GM13977 (cell line): ENCODE data around the gene SLC11A2.

Experiments used
- DNase-seq: peaks from one replicate; pipeline ENCODE4 v3.0.0; 2012; ENCODE audit warnings: low spot score
- in situ Hi-C: fragments of 300-500 bp; cut with MboI; formaldehyde crosslinking; loops from one replicate; pipeline ENCODE4 v1.12.0; 2022; ENCODE audit warnings: low sequenced_read_pairs, low pct_unique_long_range_greater_than_20kb, mixed read lengths, inconsistent platforms; ENCODE audit not compliant: unreplicated experiment
- TF ChIP-seq, protein P1 (sequence below): IDR thresholded peaks from 2 replicates; pipeline ENCODE4 v1.5.1; 2012; ENCODE audit warnings: mild to moderate bottlenecking, control low read depth; ENCODE audit not compliant: insufficient read depth; ENCODE audit errors: extremely low read depth, missing control alignments

Gene SLC11A2

DNA sequence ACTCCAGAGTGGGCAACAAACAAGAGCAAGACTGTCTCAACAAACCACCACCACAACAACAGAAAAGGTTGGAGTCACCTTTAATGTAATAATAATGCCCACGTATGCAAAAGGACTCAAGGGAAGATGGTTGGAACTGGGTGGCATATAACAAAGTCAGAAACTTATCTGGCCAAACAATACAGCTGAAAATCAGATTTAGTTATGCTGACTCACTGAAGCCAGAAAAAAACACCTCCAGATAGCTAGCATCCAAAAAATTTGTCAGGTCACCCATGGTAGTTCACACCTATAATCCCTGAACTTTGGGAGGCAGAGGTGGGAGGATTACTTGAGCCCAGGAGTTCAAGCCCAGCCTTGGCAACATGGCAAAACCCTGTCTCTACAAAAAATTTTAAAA is 24.4 kb downstream of the SLC11A2 start:
- DNase-seq: no peak
- in situ Hi-C loops: no loop called here
- TF ChIP-seq, protein P1, sequence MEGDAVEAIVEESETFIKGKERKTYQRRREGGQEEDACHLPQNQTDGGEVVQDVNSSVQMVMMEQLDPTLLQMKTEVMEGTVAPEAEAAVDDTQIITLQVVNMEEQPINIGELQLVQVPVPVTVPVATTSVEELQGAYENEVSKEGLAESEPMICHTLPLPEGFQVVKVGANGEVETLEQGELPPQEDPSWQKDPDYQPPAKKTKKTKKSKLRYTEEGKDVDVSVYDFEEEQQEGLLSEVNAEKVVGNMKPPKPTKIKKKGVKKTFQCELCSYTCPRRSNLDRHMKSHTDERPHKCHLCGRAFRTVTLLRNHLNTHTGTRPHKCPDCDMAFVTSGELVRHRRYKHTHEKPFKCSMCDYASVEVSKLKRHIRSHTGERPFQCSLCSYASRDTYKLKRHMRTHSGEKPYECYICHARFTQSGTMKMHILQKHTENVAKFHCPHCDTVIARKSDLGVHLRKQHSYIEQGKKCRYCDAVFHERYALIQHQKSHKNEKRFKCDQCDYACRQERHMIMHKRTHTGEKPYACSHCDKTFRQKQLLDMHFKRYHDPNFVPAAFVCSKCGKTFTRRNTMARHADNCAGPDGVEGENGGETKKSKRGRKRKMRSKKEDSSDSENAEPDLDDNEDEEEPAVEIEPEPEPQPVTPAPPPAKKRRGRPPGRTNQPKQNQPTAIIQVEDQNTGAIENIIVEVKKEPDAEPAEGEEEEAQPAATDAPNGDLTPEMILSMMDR: no peak

GRCh38 chr12:51000245-51000644 is 25.9 kb downstream of the SLC11A2 start:
- TF ChIP-seq, protein P1: no peak
- in situ Hi-C loops: no loop called here
- DNase-seq: no peak

- no peak for DNase-seq
- TF ChIP-seq, protein P1: no peak
- in situ Hi-C loops: no loop called here
Measured at GRCh38 chr12:50999093-50999492, 27.1 kb downstream of the SLC11A2 start.

DNA sequence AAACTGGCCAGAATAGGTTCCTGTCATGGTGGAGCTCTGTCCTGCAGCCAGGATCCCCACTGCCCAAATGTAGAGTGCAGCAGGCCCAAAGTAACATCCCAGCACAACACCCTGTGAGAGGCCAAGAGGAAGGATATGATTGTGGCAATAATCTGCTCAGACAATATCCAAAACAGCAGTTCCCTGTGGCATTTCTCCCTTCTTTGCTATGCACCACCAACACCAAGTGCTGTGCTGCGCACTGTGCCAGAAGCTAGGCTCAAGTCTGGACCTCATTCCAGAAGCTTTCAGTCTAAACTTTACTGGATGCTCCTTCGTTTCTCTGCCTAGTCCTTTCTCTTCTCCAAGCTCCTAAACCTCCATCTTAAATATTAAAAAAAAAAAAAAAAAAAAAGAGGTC is 33.4 kb downstream of the SLC11A2 start:
- DNase-seq: no peak
- in situ Hi-C loops: no loop called here
- TF ChIP-seq, protein P1: no peak

DNA sequence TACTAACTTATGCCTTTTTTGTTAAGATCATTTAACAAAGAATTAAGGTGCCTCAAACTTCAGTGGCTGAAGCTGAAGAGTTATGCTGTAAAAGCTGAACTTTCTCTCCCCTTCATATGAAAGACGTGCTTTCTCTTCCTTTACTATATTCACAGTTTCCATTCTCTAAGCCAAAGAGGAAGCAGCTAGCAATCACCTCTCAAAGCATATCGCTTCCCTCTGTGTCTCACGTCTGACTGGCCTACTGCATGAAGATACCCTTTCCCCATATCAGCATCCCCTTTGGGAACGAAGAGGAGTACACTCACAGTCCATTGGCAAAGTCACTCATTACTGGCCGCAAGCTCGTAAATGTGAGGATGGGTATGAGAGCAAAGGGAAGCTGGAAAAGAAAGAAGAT is 34.9 kb downstream of the SLC11A2 start:
- DNase-seq: no peak
- TF ChIP-seq, protein P1: no peak
- in situ Hi-C loops: no loop called here

DNA sequence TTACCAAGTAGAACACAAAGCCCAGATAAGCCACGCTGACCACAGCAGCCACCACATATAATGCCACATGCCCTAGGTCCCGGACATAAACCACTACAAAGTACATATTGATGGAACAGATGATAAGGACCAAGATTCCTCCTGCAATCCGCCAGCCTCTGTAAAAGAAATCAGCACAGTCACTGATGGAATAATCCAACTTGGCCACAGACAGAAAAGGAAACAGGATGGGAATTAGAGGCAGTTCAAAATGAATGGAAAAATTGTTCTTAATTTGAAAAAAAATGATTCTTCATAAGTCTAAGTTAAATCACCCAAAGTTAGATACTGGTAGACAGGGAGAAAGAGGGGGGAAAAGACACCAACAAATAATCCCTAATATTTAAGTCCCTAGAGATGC is 35.4 kb downstream of the SLC11A2 start:
- in situ Hi-C loops: no loop called here
- TF ChIP-seq, protein P1: no peak
- no peak for DNase-seq
